ENCODE results near the gene ZNF783.

DNA sequence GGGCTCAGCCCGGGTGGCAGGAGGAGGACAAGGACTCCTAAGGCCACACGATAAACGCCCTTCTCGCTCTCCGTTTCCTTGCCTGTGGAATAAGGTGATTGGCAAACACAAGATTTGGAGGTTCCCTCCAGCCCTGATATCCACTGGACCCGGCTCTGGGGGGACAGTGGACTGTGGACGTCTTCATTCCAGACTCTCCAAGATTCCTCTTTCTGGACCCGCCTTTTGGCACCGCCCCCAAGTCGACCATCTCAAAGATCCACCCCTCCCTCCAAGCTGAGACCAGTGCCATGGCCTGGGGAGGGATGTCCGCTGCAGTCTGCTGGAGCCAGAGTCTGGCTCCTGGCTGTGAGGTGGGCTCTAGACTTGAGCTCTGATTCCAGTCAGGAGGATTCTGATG, 23.6 kb downstream of the ZNF783 start:
- TF ChIP-seq CHD2 (IDR thresholded peaks at IDR 0.05; ENCODE audit: low read length) (no peak), JUND (IDR thresholded peaks at IDR 0.05; ENCODE audit: low read length) (no peak), TEAD4 (IDR thresholded peaks at IDR 0.05; ENCODE audit: low read depth, low read length) (no peak), EZH2 (IDR thresholded peaks at IDR 0.05; ENCODE audit: low read depth, low read length, severe bottlenecking) (no peak), CTCF (IDR thresholded peaks at IDR 0.05; ENCODE audit: control extremely low read depth in 1 of 3, insufficient read depth in 1 of 3, low read depth in 1 of 3, low read length in 3 of 3) (no peak), RFX5 (IDR thresholded peaks at IDR 0.05; ENCODE audit: borderline replicate concordance, low read depth, low read length) (no peak), POLR2AphosphoS5 (IDR thresholded peaks at IDR 0.05; ENCODE audit: low read depth, low read length) (no peak), GTF2F1 (IDR thresholded peaks at IDR 0.05; ENCODE audit: borderline replicate concordance, low read depth, low read length) (no peak), SP1 (IDR thresholded peaks at IDR 0.05; ENCODE audit: low read depth, low read length) (no peak), SUZ12 (IDR thresholded peaks at IDR 0.05; ENCODE audit: low read length) (no peak)

Data from H1 (cell line).